ENCODE results near the gene GFRA1. TPM values are rescaled to one million over a fixed set of nuclear protein-coding genes. Genes with fewer than 3 reads are reported as not detected.

Gene GFRA1
- total RNA-seq, 1 donor from 2014 or later, result 44.1 TPM

GRCh38 chr10:116029826-116030225 is 243.2 kb downstream of the GFRA1 start:
- no peak for DNase-seq (ENCODE audit: extremely low spot score, unreplicated experiment)
- Mint-ChIP-seq H3K9me3 (ENCODE audit: unreplicated experiment) (peaks cover 21% of the 10 kb centered on the region), H3K27ac (ENCODE audit: unreplicated experiment) (no peak overlapping the region), H3K36me3 (ENCODE audit: unreplicated experiment) (peaks cover 3% of the 10 kb centered on the region), H3K4me3 (ENCODE audit: unreplicated experiment) (no peak overlapping the region), H3K4me1 (ENCODE audit: unreplicated experiment) (no peaks in the 10 kb centered on the region), H3K27me3 (ENCODE audit: unreplicated experiment) (no peaks in the 10 kb centered on the region)
- no peak for TF ChIP-seq CTCF (IDR thresholded peaks at IDR 0.05)

GRCh38 chr10:116027355-116027754 is 245.7 kb downstream of the GFRA1 start:
- Mint-ChIP-seq H3K9me3 (ENCODE audit: unreplicated experiment) (peaks cover 6% of the 10 kb centered on the region), H3K27me3 (ENCODE audit: unreplicated experiment) (peaks cover 5% of the 10 kb centered on the region), H3K4me3 (ENCODE audit: unreplicated experiment) (no peak overlapping the region), H3K27ac (ENCODE audit: unreplicated experiment) (no peak overlapping the region), H3K4me1 (ENCODE audit: unreplicated experiment) (no peaks in the 10 kb centered on the region), H3K36me3 (ENCODE audit: unreplicated experiment) (no peaks in the 10 kb centered on the region)
- DNase-seq (ENCODE audit: extremely low spot score, unreplicated experiment), result no peak
- no peak for TF ChIP-seq CTCF (IDR thresholded peaks at IDR 0.05)

- DNase-seq (ENCODE audit: extremely low spot score, unreplicated experiment), result no peak
- no peak for TF ChIP-seq CTCF (IDR thresholded peaks at IDR 0.05)
- H3K36me3 Mint-ChIP-seq (ENCODE audit: unreplicated experiment), result no peaks in the 10 kb centered on the region
- H3K4me1 Mint-ChIP-seq (ENCODE audit: unreplicated experiment), result no peaks in the 10 kb centered on the region
- peaks cover 5% of the 10 kb centered on the region for H3K27me3 Mint-ChIP-seq (ENCODE audit: unreplicated experiment)
- H3K9me3 Mint-ChIP-seq (ENCODE audit: unreplicated experiment), result peaks cover 6% of the 10 kb centered on the region
- no peak overlapping the region for H3K27ac Mint-ChIP-seq (ENCODE audit: unreplicated experiment)
- no peak overlapping the region for H3K4me3 Mint-ChIP-seq (ENCODE audit: unreplicated experiment)
Observed at GRCh38 chr10:116026725-116027124, 246.3 kb downstream of the GFRA1 start.

GRCh38 chr10:116026315-116026714 is 246.7 kb downstream of the GFRA1 start:
- Mint-ChIP-seq H3K9me3 (ENCODE audit: unreplicated experiment) (peaks cover 6% of the 10 kb centered on the region), H3K4me3 (ENCODE audit: unreplicated experiment) (no peak overlapping the region), H3K36me3 (ENCODE audit: unreplicated experiment) (no peaks in the 10 kb centered on the region), H3K4me1 (ENCODE audit: unreplicated experiment) (no peaks in the 10 kb centered on the region), H3K27me3 (ENCODE audit: unreplicated experiment) (peaks cover 5% of the 10 kb centered on the region), H3K27ac (ENCODE audit: unreplicated experiment) (no peak overlapping the region)
- no peak for DNase-seq (ENCODE audit: extremely low spot score, unreplicated experiment)
- peak; percentile 31 for TF ChIP-seq CTCF (IDR thresholded peaks at IDR 0.05)

- no peaks in the 10 kb centered on the region for H3K36me3 Mint-ChIP-seq (ENCODE audit: unreplicated experiment)
- H3K27me3 Mint-ChIP-seq (ENCODE audit: unreplicated experiment), result peaks cover 5% of the 10 kb centered on the region
- H3K4me3 Mint-ChIP-seq (ENCODE audit: unreplicated experiment), result no peak overlapping the region
- no peak for TF ChIP-seq CTCF (IDR thresholded peaks at IDR 0.05)
- no peak overlapping the region for H3K27ac Mint-ChIP-seq (ENCODE audit: unreplicated experiment)
- no peak for DNase-seq (ENCODE audit: extremely low spot score, unreplicated experiment)
- peaks cover 13% of the 10 kb centered on the region for H3K9me3 Mint-ChIP-seq (ENCODE audit: unreplicated experiment)
- no peaks in the 10 kb centered on the region for H3K4me1 Mint-ChIP-seq (ENCODE audit: unreplicated experiment)
Observed at GRCh38 chr10:116024271-116024878, 248.6 kb downstream of the GFRA1 start.

Data from osteocyte (in vitro differentiated cells).